GM23338 (cell line): ENCODE results near the gene ARRB1. TPM values are rescaled to one million over a fixed set of nuclear protein-coding genes. Genes with fewer than 3 reads are reported as not detected.

Experiments used
- ATAC-seq: fragments of 200-7000 bp; cut with Tn5 transposase; 3 replicates; pipeline ENCODE4 v1.9.1; 2020
- DNase-seq: peaks from one replicate; pipeline ENCODE4 v3.0.0-alpha.2; 2015; ENCODE audit warnings: low spot score
- H2AFZ ChIP-seq: fragments of 200-600 bp; sonication (generic); 2 replicates; pipeline ENCODE4 v1.8.0; 2016; ENCODE audit warnings: antibody characterized with exemption, mild to moderate bottlenecking, moderate library complexity
- H3F3A ChIP-seq: fragments of 200-600 bp; sonication (generic); replicated peaks from 2 replicates; pipeline ENCODE4 v1.8.0; 2017; ENCODE audit warnings: antibody characterized with exemption, mixed run types, low read depth
- H3K27ac ChIP-seq: fragments of 200-600 bp; sonication (generic); 2 replicates; pipeline ENCODE4 v1.6.1; 2016; ENCODE audit warnings: low read depth
- H3K27me3 ChIP-seq: fragments of 200-600 bp; sonication (generic); 2 replicates; pipeline ENCODE4 v1.8.0; 2016; ENCODE audit warnings: mild to moderate bottlenecking, mixed run types, moderate library complexity; ENCODE audit not compliant: insufficient read depth
- H3K36me3 ChIP-seq: fragments of 200-600 bp; sonication (generic); 2 replicates; pipeline ENCODE4 v1.8.0; 2016; ENCODE audit warnings: mild to moderate bottlenecking; ENCODE audit not compliant: insufficient read depth
- H3K4me1 ChIP-seq: fragments of 200-600 bp; sonication (generic); 2 replicates; pipeline ENCODE4 v1.8.0; 2016; ENCODE audit warnings: mild to moderate bottlenecking, moderate library complexity; ENCODE audit not compliant: insufficient read depth
- H3K4me2 ChIP-seq: fragments of 200-600 bp; sonication (generic); 2 replicates; pipeline ENCODE4 v1.7.1; 2017; ENCODE audit warnings: mixed run types
- H3K4me3 ChIP-seq: fragments of 200-600 bp; sonication (generic); 2 replicates; pipeline ENCODE4 v1.6.1; 2016; ENCODE audit warnings: mixed run types
- H3K79me2 ChIP-seq: fragments of 200-600 bp; sonication (generic); replicated peaks from 2 replicates; pipeline ENCODE4 v1.8.0; 2017; ENCODE audit warnings: mild to moderate bottlenecking; ENCODE audit not compliant: insufficient read depth
- H3K9me2 ChIP-seq: fragments of 200-600 bp; sonication (generic); 2 replicates; pipeline ENCODE4 v1.8.0; 2017; ENCODE audit not compliant: insufficient read depth
- H4K20me1 ChIP-seq: fragments of 200-600 bp; sonication (generic); replicated peaks from 2 replicates; pipeline ENCODE4 v1.8.0; 2017; ENCODE audit warnings: mild to moderate bottlenecking; ENCODE audit not compliant: insufficient read depth
- H3K27ac Mint-ChIP-seq: 2 replicates; pipeline ENCODE4 v1.8.0; 2020; ENCODE audit warnings: inconsistent platforms, mild to moderate bottlenecking, moderate library complexity, mixed read lengths
- H3K27me3 Mint-ChIP-seq: 3 replicates; pipeline ENCODE4 v1.8.0; 2022; ENCODE audit warnings: low read depth, mild to moderate bottlenecking, moderate library complexity, mixed read lengths, inconsistent platforms; ENCODE audit not compliant: insufficient read depth, poor library complexity
- H3K36me3 Mint-ChIP-seq: 3 replicates; pipeline ENCODE4 v1.8.0; 2021; ENCODE audit warnings: low read depth, mild to moderate bottlenecking, inconsistent platforms, moderate library complexity, mixed read lengths
- H3K4me1 Mint-ChIP-seq: 3 replicates; pipeline ENCODE4 v1.8.0; 2020; ENCODE audit warnings: mild to moderate bottlenecking, inconsistent platforms, mixed read lengths
- H3K4me3 Mint-ChIP-seq: 3 replicates; pipeline ENCODE4 v1.8.0; 2021; ENCODE audit warnings: moderate library complexity, mild to moderate bottlenecking, inconsistent platforms, mixed read lengths
- H3K9me3 Mint-ChIP-seq: 3 replicates; pipeline ENCODE4 v1.8.0; 2020; ENCODE audit warnings: moderate library complexity, mild to moderate bottlenecking, inconsistent platforms, mixed read lengths
- CREB1 ChIP-seq: fragments of 250-450 bp; sonication (Bioruptor Pico); IDR thresholded peaks from 2 replicates; pipeline ENCODE4 v1.5.0; 2020; ENCODE audit warnings: low read depth, mild to moderate bottlenecking, moderate library complexity
- EZH2 ChIP-seq: fragments of 200-600 bp; sonication (generic); IDR thresholded peaks from one replicate; pipeline ENCODE4 v1.8.0; 2017; ENCODE audit warnings: antibody characterized with exemption, mild to moderate bottlenecking, low read depth; ENCODE audit not compliant: unreplicated experiment
- EZH2phosphoT487 ChIP-seq: fragments of 200-600 bp; sonication (generic); IDR thresholded peaks from one replicate; pipeline ENCODE4 v1.8.1; 2018; ENCODE audit warnings: antibody characterized with exemption; ENCODE audit not compliant: unreplicated experiment
- JUNB ChIP-seq: IDR thresholded peaks from one replicate; pipeline ENCODE4 v1.6.1; 2016; ENCODE audit warnings: antibody characterized with exemption; ENCODE audit not compliant: unreplicated experiment
- NANOG ChIP-seq: IDR thresholded peaks from 2 replicates; pipeline ENCODE4 v1.6.1; 2016; ENCODE audit warnings: antibody characterized with exemption, borderline replicate concordance
- REST ChIP-seq: IDR thresholded peaks from one replicate; pipeline ENCODE4 v1.6.1; 2018; ENCODE audit warnings: antibody characterized with exemption; ENCODE audit not compliant: unreplicated experiment
- ZNF114 ChIP-seq: fragments of 250-450 bp; sonication (Bioruptor Pico); IDR thresholded peaks from 2 replicates; pipeline ENCODE4 v1.5.0; 2020; ENCODE audit warnings: mild to moderate bottlenecking, moderate library complexity
- ZNF331 ChIP-seq: fragments of 250-450 bp; sonication (Bioruptor Pico); IDR thresholded peaks from 2 replicates; pipeline ENCODE4 v1.5.0; 2020; ENCODE audit warnings: low read depth, mild to moderate bottlenecking, moderate library complexity
- ZNF462 ChIP-seq: fragments of 250-450 bp; sonication (Bioruptor Pico); IDR thresholded peaks from 2 replicates; pipeline ENCODE4 v1.5.0; 2020; ENCODE audit warnings: mild to moderate bottlenecking, moderate library complexity
- polyA plus RNA-seq: library from polyadenylated mRNA; unstranded; fragments of >200 nt; fragmentation: Nextera tagmentation; extraction: Ambion mirVana; gene quantifications from 2 replicates; pipeline ENCODE4 v1.2.1, GENCODE V29; 2016
- total RNA-seq: library from RNA; depleted of rRNA; stranded (reverse); fragments of >200 nt; shearing (Covaris generic); gene quantifications from 2 replicates; pipeline ENCODE4 v1.2.3, GENCODE V29; 2014

The ARRB1 gene
- total and polyA plus RNA-seq, 2 experiments from 2014 or later: 6.3 to 11.1 TPM

GRCh38 chr11:75298976-75299260 is 52.5 kb downstream of the ARRB1 start (continued):
- TF ChIP-seq REST: no peak

- Histone ChIP-seq H3K36me3 (no peaks in the 10 kb centered on the region), H3K4me1 (no peaks in the 10 kb centered on the region; the same call in 1 of the 2 replicates), H3F3A (no peaks in the 10 kb centered on the region), H3K79me2 (no peaks in the 10 kb centered on the region), H3K4me3 (no peak overlapping the region), H3K27ac (no peak overlapping the region), H3K9me2 (no peaks in the 10 kb centered on the region), H2AFZ (no peak overlapping the region), H4K20me1 (no peaks in the 10 kb centered on the region), H3K4me2 (no peak overlapping the region), H3K27me3 (no peaks in the 10 kb centered on the region)
- Mint-ChIP-seq H3K36me3 (peaks cover 28% of the 10 kb centered on the region), H3K9me3 (no peaks in the 10 kb centered on the region; the same call in 2 of the 3 replicates), H3K4me1 (peaks cover 30% of the 10 kb centered on the region), H3K27ac (no peak overlapping the region), H3K4me3 (no peak overlapping the region), H3K27me3 (peaks cover 4% of the 10 kb centered on the region)
- TF ChIP-seq EZH2phosphoT487: no peak
- DNase-seq (no peak), ATAC-seq (no peak)
These were observed 53.1 kb downstream of the ARRB1 start for GRCh38 chr11:75298191-75298975.

- H3K4me3 Mint-ChIP-seq: no peak overlapping the region; the same call in 2 of the 3 replicates
- Histone ChIP-seq H3K9me2 (no peaks in the 10 kb centered on the region), H2AFZ (no peak overlapping the region), H4K20me1 (no peaks in the 10 kb centered on the region), H3K79me2 (no peaks in the 10 kb centered on the region), H3K4me3 (no peak overlapping the region), H3K4me1 (no peaks in the 10 kb centered on the region), H3F3A (no peaks in the 10 kb centered on the region), H3K27ac (no peak overlapping the region), H3K4me2 (no peak overlapping the region), H3K27me3 (no peaks in the 10 kb centered on the region), H3K36me3 (no peaks in the 10 kb centered on the region)
- H3K36me3 Mint-ChIP-seq: peaks cover 44% of the 10 kb centered on the region
- peaks cover 2% of the 10 kb centered on the region for H3K27me3 Mint-ChIP-seq
- ATAC-seq: no peak
- H3K27ac Mint-ChIP-seq: no peak overlapping the region
- H3K4me1 Mint-ChIP-seq: peaks cover 28% of the 10 kb centered on the region
- no peaks in the 10 kb centered on the region; the same call in 1 of the 3 replicates for H3K9me3 Mint-ChIP-seq
- DNase-seq: no peak
- TF ChIP-seq ZNF331 (CRISPR knock-in tag) (no peak), EZH2phosphoT487 (no peak), ZNF462 (CRISPR knock-in tag) (no peak), CREB1 (no peak), EZH2 (no peak), ZNF114 (CRISPR knock-in tag) (no peak), NANOG (no peak), JUNB (no peak)
These were observed 57.6 kb downstream of the ARRB1 start for GRCh38 chr11:75293903-75294302.
